Glutamatergic neuron (in vitro differentiated cells): ENCODE measurements around the gene DNAJC5G. TPM values are rescaled to one million over a fixed set of nuclear protein-coding genes. Genes with fewer than 3 reads are reported as not detected.

Experiments
- DNase-seq: peaks from one replicate; pipeline ENCODE4 v3.0.0; 2022
- H3K27ac Mint-ChIP-seq: one replicate; pipeline ENCODE4 v1.8.0; 2020; ENCODE audit warnings: mild to moderate bottlenecking, mixed read lengths, inconsistent platforms; ENCODE audit not compliant: unreplicated experiment
- H3K27me3 Mint-ChIP-seq: one replicate; pipeline ENCODE4 v1.8.0; 2020; ENCODE audit warnings: mild to moderate bottlenecking, moderate library complexity, mixed read lengths, inconsistent platforms; ENCODE audit not compliant: unreplicated experiment
- H3K36me3 Mint-ChIP-seq: one replicate; pipeline ENCODE4 v1.8.0; 2020; ENCODE audit warnings: mild to moderate bottlenecking, mixed read lengths, inconsistent platforms; ENCODE audit not compliant: unreplicated experiment
- H3K4me1 Mint-ChIP-seq: one replicate; pipeline ENCODE4 v1.8.0; 2020; ENCODE audit warnings: mild to moderate bottlenecking, low read depth, mixed read lengths, inconsistent platforms; ENCODE audit not compliant: unreplicated experiment
- H3K4me3 Mint-ChIP-seq: one replicate; pipeline ENCODE4 v1.8.0; 2020; ENCODE audit warnings: mild to moderate bottlenecking, mixed read lengths, inconsistent platforms; ENCODE audit not compliant: unreplicated experiment
- H3K9me3 Mint-ChIP-seq: one replicate; pipeline ENCODE4 v1.8.0; 2020; ENCODE audit warnings: mild to moderate bottlenecking, moderate library complexity, mixed read lengths, inconsistent platforms; ENCODE audit not compliant: unreplicated experiment
- total RNA-seq: library from RNA; stranded (reverse); fragmentation: NEBNext Ultra II Directional; extraction: Animal tissue kit (Norgen Biotek cat#: 25700); gene quantifications from one replicate; pipeline ENCODE4 v1.2.1, GENCODE V29; 2021; ENCODE audit not compliant: unreplicated experiment
- TF ChIP-seq, protein P1 (sequence below): fragments of 200-600 bp; sonication (generic); IDR thresholded peaks from one replicate; pipeline ENCODE4 v1.5.0; 2021; ENCODE audit not compliant: partially characterized antibody, unreplicated experiment

DNAJC5G gene
- total RNA-seq, 1 donor from 2014 or later, result not detected

GRCh38 chr2:27305516-27305915 lies 30.3 kb downstream of the DNAJC5G start:
- Mint-ChIP-seq H3K4me1 (peaks cover 2% of the 10 kb centered on the region), H3K9me3 (peaks cover 2% of the 10 kb centered on the region), H3K27me3 (peaks cover 13% of the 10 kb centered on the region), H3K4me3 (no peak overlapping the region), H3K36me3 (peaks cover 4% of the 10 kb centered on the region), H3K27ac (no peak overlapping the region)
- DNase-seq, result no peak
- TF ChIP-seq, protein P1, sequence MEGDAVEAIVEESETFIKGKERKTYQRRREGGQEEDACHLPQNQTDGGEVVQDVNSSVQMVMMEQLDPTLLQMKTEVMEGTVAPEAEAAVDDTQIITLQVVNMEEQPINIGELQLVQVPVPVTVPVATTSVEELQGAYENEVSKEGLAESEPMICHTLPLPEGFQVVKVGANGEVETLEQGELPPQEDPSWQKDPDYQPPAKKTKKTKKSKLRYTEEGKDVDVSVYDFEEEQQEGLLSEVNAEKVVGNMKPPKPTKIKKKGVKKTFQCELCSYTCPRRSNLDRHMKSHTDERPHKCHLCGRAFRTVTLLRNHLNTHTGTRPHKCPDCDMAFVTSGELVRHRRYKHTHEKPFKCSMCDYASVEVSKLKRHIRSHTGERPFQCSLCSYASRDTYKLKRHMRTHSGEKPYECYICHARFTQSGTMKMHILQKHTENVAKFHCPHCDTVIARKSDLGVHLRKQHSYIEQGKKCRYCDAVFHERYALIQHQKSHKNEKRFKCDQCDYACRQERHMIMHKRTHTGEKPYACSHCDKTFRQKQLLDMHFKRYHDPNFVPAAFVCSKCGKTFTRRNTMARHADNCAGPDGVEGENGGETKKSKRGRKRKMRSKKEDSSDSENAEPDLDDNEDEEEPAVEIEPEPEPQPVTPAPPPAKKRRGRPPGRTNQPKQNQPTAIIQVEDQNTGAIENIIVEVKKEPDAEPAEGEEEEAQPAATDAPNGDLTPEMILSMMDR, result no peak

- H3K27ac Mint-ChIP-seq, result no peak overlapping the region
- H3K4me3 Mint-ChIP-seq, result no peak overlapping the region
- TF ChIP-seq, protein P1, result no peak
- H3K4me1 Mint-ChIP-seq, result peaks cover 2% of the 10 kb centered on the region
- DNase-seq, result no peak
- peaks cover 2% of the 10 kb centered on the region for H3K9me3 Mint-ChIP-seq
- H3K36me3 Mint-ChIP-seq, result peaks cover 5% of the 10 kb centered on the region
- H3K27me3 Mint-ChIP-seq, result peaks cover 13% of the 10 kb centered on the region
Measured at GRCh38 chr2:27306136-27306535, 30.9 kb downstream of the DNAJC5G start.

GRCh38 chr2:27306573-27307286 lies 31.5 kb downstream of the DNAJC5G start:
- H3K36me3 Mint-ChIP-seq, result peaks cover 9% of the 10 kb centered on the region
- peaks cover 2% of the 10 kb centered on the region for H3K4me1 Mint-ChIP-seq
- H3K9me3 Mint-ChIP-seq, result peaks cover 2% of the 10 kb centered on the region
- H3K4me3 Mint-ChIP-seq, result no peak overlapping the region
- TF ChIP-seq, protein P1, result no peak
- H3K27me3 Mint-ChIP-seq, result peaks cover 13% of the 10 kb centered on the region
- no peak overlapping the region for H3K27ac Mint-ChIP-seq
- DNase-seq, result peak; percentile 42

GRCh38 chr2:27307287-27307544 lies 32.0 kb downstream of the DNAJC5G start:
- Mint-ChIP-seq H3K27ac (no peak overlapping the region), H3K27me3 (peaks cover 13% of the 10 kb centered on the region), H3K4me1 (peaks cover 2% of the 10 kb centered on the region), H3K9me3 (peaks cover 2% of the 10 kb centered on the region), H3K36me3 (peaks cover 9% of the 10 kb centered on the region), H3K4me3 (no peak overlapping the region)
- no peak for DNase-seq
- TF ChIP-seq, protein P1, result no peak

- DNase-seq, result peak; percentile 57
- H3K4me1 Mint-ChIP-seq, result peaks cover 2% of the 10 kb centered on the region
- peaks cover 2% of the 10 kb centered on the region for H3K9me3 Mint-ChIP-seq
- H3K4me3 Mint-ChIP-seq, result no peak overlapping the region
- no peak overlapping the region for H3K27ac Mint-ChIP-seq
- TF ChIP-seq, protein P1, result no peak
- H3K27me3 Mint-ChIP-seq, result peaks cover 13% of the 10 kb centered on the region
- H3K36me3 Mint-ChIP-seq, result peaks cover 9% of the 10 kb centered on the region
Measured at GRCh38 chr2:27307545-27308358, 32.5 kb downstream of the DNAJC5G start.
